B cell (primary cell): Measurements from ENCODE around the gene BTN2A1.

Source experiments
- CTCF ChIP-seq: fragments of 200-600 bp; IDR thresholded peaks from one replicate; pipeline ENCODE4 v1.8.0; 2022; ENCODE audit warnings: antibody characterized with exemption, mild to moderate bottlenecking
- EZH2 ChIP-seq: IDR thresholded peaks from 2 replicates; pipeline ENCODE4 v1.6.1; 2012; ENCODE audit warnings: borderline replicate concordance, low read depth, mild to moderate bottlenecking, moderate library complexity, low read length; ENCODE audit not compliant: insufficient read depth, poor library complexity, severe bottlenecking

- TF ChIP-seq CTCF, result no peak
- no peak for TF ChIP-seq EZH2
Observed at GRCh38 chr6:26432627-26433201, 25.0 kb upstream of the BTN2A1 start.
